ENCODE results near the gene CCDC169.

The CCDC169 gene

GRCh38 chr13:36244073-36244472, 53.5 kb downstream of the CCDC169 start:
- no peak for DNase-seq (ENCODE audit: low read depth in 2 of 2)

- no peak for DNase-seq (ENCODE audit: low read depth in 2 of 2)
These were observed 54.9 kb downstream of the CCDC169 start for GRCh38 chr13:36242761-36243160.

- no peak for DNase-seq (ENCODE audit: low read depth in 2 of 2)
These were observed 66.4 kb downstream of the CCDC169 start for GRCh38 chr13:36231236-36231635.

- no peak for DNase-seq (ENCODE audit: low read depth in 2 of 2)
These were observed 72.9 kb downstream of the CCDC169 start for GRCh38 chr13:36224730-36225129.

- DNase-seq (ENCODE audit: low read depth in 2 of 2) = no peak
These were observed 77.7 kb downstream of the CCDC169 start for GRCh38 chr13:36219883-36220282.

- DNase-seq (ENCODE audit: low read depth in 2 of 2) = no peak
These were observed 80.2 kb downstream of the CCDC169 start for GRCh38 chr13:36217456-36217855.

GRCh38 chr13:36214163-36214921, 83.3 kb downstream of the CCDC169 start, which contains the start of gene SOHLH2:
Gene SOHLH2, minus strand, starts transcription at chr13:36214556. Its CDS starts 30 bp downstream, at chr13:36214526.
- DNase-seq (ENCODE audit: low read depth in 2 of 2) = no peak

GRCh38 chr13:36212789-36213188, 84.8 kb downstream of the CCDC169 start:
- DNase-seq (ENCODE audit: low read depth in 2 of 2) = no peak

- DNase-seq (ENCODE audit: low read depth in 2 of 2) = no peak
These were observed 86.0 kb downstream of the CCDC169 start for GRCh38 chr13:36211567-36211966.

- DNase-seq (ENCODE audit: low read depth in 2 of 2) = no peak
These were observed 86.9 kb downstream of the CCDC169 start for GRCh38 chr13:36210738-36211137.

- DNase-seq (ENCODE audit: low read depth in 2 of 2) = no peak
These were observed 89.9 kb downstream of the CCDC169 start for GRCh38 chr13:36207672-36208071.

GRCh38 chr13:36193151-36193855, 104.3 kb downstream of the CCDC169 start:
- DNase-seq (ENCODE audit: low read depth in 2 of 2) = no peak

GRCh38 chr13:36192166-36192565, 105.4 kb downstream of the CCDC169 start:
- DNase-seq (ENCODE audit: low read depth in 2 of 2) = no peak

GRCh38 chr13:36190771-36191170, 106.8 kb downstream of the CCDC169 start:
- DNase-seq (ENCODE audit: low read depth in 2 of 2) = no peak

- no peak for DNase-seq (ENCODE audit: low read depth in 2 of 2)
These were observed 109.2 kb downstream of the CCDC169 start for GRCh38 chr13:36188441-36188840.

GRCh38 chr13:36183901-36184300, 113.7 kb downstream of the CCDC169 start:
- no peak for DNase-seq (ENCODE audit: low read depth in 2 of 2)

All from stimulated activated CD4-positive, alpha-beta T cell treated with anti-CD3 and anti-CD28 coated beads, Interleukin-1b, Interleukin-23, amount 100 ng/mL, for 4 hours (primary cell).